Activated T-cell treated with anti-CD3 and anti-CD28 coated beads, Interleukin-2, amount 50 U/mL, for 4 hours (primary cell): ENCODE results near the gene CAMTA1. TPM values are rescaled to one million over a fixed set of nuclear protein-coding genes. Genes with fewer than 3 reads are reported as not detected.
"Not testable (repeated sequence)": the region's sequence is repeated elsewhere in the genome, so short reads cannot be mapped to it uniquely, and the experiment has no call there.

ENCODE experiments used
- ATAC-seq, 2 donors: fragments of 200-7000 bp; cut with Tn5 transposase; one replicate each; pipeline ENCODE4 v1.10.0; 2021
- DNase-seq: peaks from one replicate; pipeline ENCODE4 v3.0.0-alpha.2; 2020
- H3K27me3 Mint-ChIP-seq: one replicate; pipeline ENCODE4 v1.8.0; 2021; ENCODE audit warnings: low read depth, mixed read lengths
- H3K36me3 Mint-ChIP-seq: one replicate; pipeline ENCODE4 v1.8.0; 2022; ENCODE audit warnings: mixed read lengths; ENCODE audit not compliant: insufficient read depth
- H3K4me1 Mint-ChIP-seq: one replicate; pipeline ENCODE4 v1.8.0; 2021; ENCODE audit warnings: low read depth, mixed read lengths
- H3K4me3 Mint-ChIP-seq: one replicate; pipeline ENCODE4 v1.8.0; 2021; ENCODE audit warnings: mild to moderate bottlenecking, moderate library complexity, mixed read lengths
- H3K9me3 Mint-ChIP-seq: one replicate; pipeline ENCODE4 v1.8.0; 2021; ENCODE audit warnings: mixed read lengths
- total RNA-seq, 3 donors: library from RNA; stranded (reverse); gene quantifications; one replicate each; pipeline ENCODE4 v1.2.1, GENCODE V29; 2021

The CAMTA1 gene
- total RNA-seq, 3 donors from 2014 or later: 47.5 to 50.3 (median 47.7) TPM

- Mint-ChIP-seq H3K4me3 (peak overlapping the region; percentile 80), H3K27me3 (no peaks in the 10 kb centered on the region), H3K4me1 (peaks cover 25% of the 10 kb centered on the region), H3K9me3 (no peaks in the 10 kb centered on the region), H3K36me3 (peaks cover 5% of the 10 kb centered on the region)
- DNase-seq (peak; percentile 25), ATAC-seq (no peak)
Measured at GRCh38 chr1:7781923-7782495, 996.8 kb downstream of the CAMTA1 start.

- peak; percentile 26 to 33 for ATAC-seq
- H3K27me3 Mint-ChIP-seq: no peaks in the 10 kb centered on the region
- no peaks in the 10 kb centered on the region for H3K9me3 Mint-ChIP-seq
- peaks cover 7% of the 10 kb centered on the region for H3K36me3 Mint-ChIP-seq
- H3K4me3 Mint-ChIP-seq: peak overlapping the region; percentile 80
- H3K4me1 Mint-ChIP-seq: peaks cover 25% of the 10 kb centered on the region
- DNase-seq: no peak
Measured at GRCh38 chr1:7783178-7783711, 998.0 kb downstream of the CAMTA1 start.

GRCh38 chr1:7783826-7784491 is 998.7 kb downstream of the CAMTA1 start, which contains the start of gene PER3:
Gene PER3 (plus strand): TSS chr1:7784291. CDS start chr1:7784878, 587 bp downstream.
- peak; percentile 94 to 95 for ATAC-seq
- no peaks in the 10 kb centered on the region for H3K9me3 Mint-ChIP-seq
- DNase-seq: peak; percentile 88
- H3K27me3 Mint-ChIP-seq: no peaks in the 10 kb centered on the region
- peak within 1 kb of the TSS; percentile 80 for H3K4me3 Mint-ChIP-seq
- peaks cover 5% of the 10 kb centered on the region for H3K36me3 Mint-ChIP-seq
- peaks cover 25% of the 10 kb centered on the region for H3K4me1 Mint-ChIP-seq

- Mint-ChIP-seq H3K9me3 (no peaks in the 10 kb centered on the region), H3K36me3 (peaks cover 8% of the 10 kb centered on the region), H3K4me3 (peak overlapping the region; percentile 47), H3K27me3 (no peaks in the 10 kb centered on the region), H3K4me1 (peaks cover 25% of the 10 kb centered on the region)
- peak; percentile 9 for DNase-seq
- ATAC-seq: no peak
Measured at GRCh38 chr1:7784492-7785071, 999.3 kb downstream of the CAMTA1 start.

GRCh38 chr1:7785108-7785507 is 999.9 kb downstream of the CAMTA1 start:
- DNase-seq (no peak), ATAC-seq (no peak)
- peaks cover 4% of the 10 kb centered on the region for H3K9me3 Mint-ChIP-seq
- H3K27me3 Mint-ChIP-seq: no peaks in the 10 kb centered on the region
- H3K36me3 Mint-ChIP-seq: peaks cover 14% of the 10 kb centered on the region
- peaks cover 25% of the 10 kb centered on the region for H3K4me1 Mint-ChIP-seq
- peak overlapping the region; percentile 3 for H3K4me3 Mint-ChIP-seq

- Mint-ChIP-seq H3K4me1 (peaks cover 19% of the 10 kb centered on the region), H3K36me3 (peaks cover 28% of the 10 kb centered on the region), H3K9me3 (peaks cover 13% of the 10 kb centered on the region), H3K4me3 (no peak overlapping the region), H3K27me3 (no peaks in the 10 kb centered on the region)
- DNase-seq (no peak), ATAC-seq (no peak)
Measured at GRCh38 chr1:7786795-7787194, 1001.5 kb downstream of the CAMTA1 start.

- Mint-ChIP-seq H3K36me3 (peaks cover 30% of the 10 kb centered on the region), H3K27me3 (no peaks in the 10 kb centered on the region), H3K9me3 (peaks cover 14% of the 10 kb centered on the region), H3K4me3 (no peak overlapping the region), H3K4me1 (peaks cover 4% of the 10 kb centered on the region)
- ATAC-seq: no peak
- DNase-seq: no peak
Measured at GRCh38 chr1:7789828-7790227, 1004.6 kb downstream of the CAMTA1 start.

GRCh38 chr1:7791027-7791426 is 1005.8 kb downstream of the CAMTA1 start:
- DNase-seq, ATAC-seq, H3K4me3 Mint-ChIP-seq, H3K4me1 Mint-ChIP-seq, H3K27me3 Mint-ChIP-seq: not testable (repeated sequence)
- H3K9me3 Mint-ChIP-seq: peaks cover 14% of the 10 kb centered on the region
- peaks cover 35% of the 10 kb centered on the region for H3K36me3 Mint-ChIP-seq

GRCh38 chr1:7795406-7795805 is 1010.2 kb downstream of the CAMTA1 start:
- no peak for DNase-seq
- ATAC-seq: no peak
- Mint-ChIP-seq H3K4me3 (no peak overlapping the region), H3K36me3 (peaks cover 27% of the 10 kb centered on the region), H3K4me1 (no peaks in the 10 kb centered on the region), H3K9me3 (peaks cover 6% of the 10 kb centered on the region), H3K27me3 (no peaks in the 10 kb centered on the region)

GRCh38 chr1:7805460-7805859 is 1020.2 kb downstream of the CAMTA1 start:
- Mint-ChIP-seq H3K9me3 (no peaks in the 10 kb centered on the region), H3K4me3 (no peak overlapping the region), H3K36me3 (peaks cover 10% of the 10 kb centered on the region), H3K27me3 (no peaks in the 10 kb centered on the region), H3K4me1 (no peaks in the 10 kb centered on the region)
- no peak for DNase-seq
- ATAC-seq: no peak

- Mint-ChIP-seq H3K4me1 (no peaks in the 10 kb centered on the region), H3K27me3 (no peaks in the 10 kb centered on the region), H3K9me3 (peaks cover 6% of the 10 kb centered on the region), H3K36me3 (peaks cover 28% of the 10 kb centered on the region), H3K4me3 (no peak overlapping the region)
- peak in 1 of 2 donors; percentile 50 for ATAC-seq
- no peak for DNase-seq
Measured at GRCh38 chr1:7808253-7808844, 1023.1 kb downstream of the CAMTA1 start.

GRCh38 chr1:7809742-7810141 is 1024.5 kb downstream of the CAMTA1 start:
- no peaks in the 10 kb centered on the region for H3K27me3 Mint-ChIP-seq
- no peaks in the 10 kb centered on the region for H3K4me1 Mint-ChIP-seq
- peaks cover 16% of the 10 kb centered on the region for H3K9me3 Mint-ChIP-seq
- ATAC-seq: no peak
- peaks cover 37% of the 10 kb centered on the region for H3K36me3 Mint-ChIP-seq
- H3K4me3 Mint-ChIP-seq: no peak overlapping the region
- no peak for DNase-seq

- no peaks in the 10 kb centered on the region for H3K4me1 Mint-ChIP-seq
- no peaks in the 10 kb centered on the region for H3K27me3 Mint-ChIP-seq
- DNase-seq: no peak
- ATAC-seq: peak; percentile 40 to 65
- H3K36me3 Mint-ChIP-seq: peaks cover 33% of the 10 kb centered on the region
- H3K9me3 Mint-ChIP-seq: peaks cover 16% of the 10 kb centered on the region
- no peak overlapping the region for H3K4me3 Mint-ChIP-seq
Measured at GRCh38 chr1:7810395-7810794, 1025.1 kb downstream of the CAMTA1 start.

GRCh38 chr1:7811476-7811875 is 1026.2 kb downstream of the CAMTA1 start:
- ATAC-seq: no peak
- Mint-ChIP-seq H3K4me1 (no peaks in the 10 kb centered on the region), H3K36me3 (peaks cover 33% of the 10 kb centered on the region), H3K27me3 (no peaks in the 10 kb centered on the region), H3K9me3 (peaks cover 16% of the 10 kb centered on the region), H3K4me3 (no peak overlapping the region)
- no peak for DNase-seq
